GM19468 (cell line): ENCODE results near the gene RBM19.

ENCODE experiments used
- ATAC-seq: cut with Tn5 transposase; IDR thresholded peaks from one replicate; pipeline ENCODE4 v1.9.1; 2021; ENCODE audit warnings: mild to moderate bottlenecking, moderate library complexity, moderate number of reproducible peaks; ENCODE audit not compliant: unreplicated experiment; ENCODE audit errors: extremely low read depth

Gene RBM19

DNA sequence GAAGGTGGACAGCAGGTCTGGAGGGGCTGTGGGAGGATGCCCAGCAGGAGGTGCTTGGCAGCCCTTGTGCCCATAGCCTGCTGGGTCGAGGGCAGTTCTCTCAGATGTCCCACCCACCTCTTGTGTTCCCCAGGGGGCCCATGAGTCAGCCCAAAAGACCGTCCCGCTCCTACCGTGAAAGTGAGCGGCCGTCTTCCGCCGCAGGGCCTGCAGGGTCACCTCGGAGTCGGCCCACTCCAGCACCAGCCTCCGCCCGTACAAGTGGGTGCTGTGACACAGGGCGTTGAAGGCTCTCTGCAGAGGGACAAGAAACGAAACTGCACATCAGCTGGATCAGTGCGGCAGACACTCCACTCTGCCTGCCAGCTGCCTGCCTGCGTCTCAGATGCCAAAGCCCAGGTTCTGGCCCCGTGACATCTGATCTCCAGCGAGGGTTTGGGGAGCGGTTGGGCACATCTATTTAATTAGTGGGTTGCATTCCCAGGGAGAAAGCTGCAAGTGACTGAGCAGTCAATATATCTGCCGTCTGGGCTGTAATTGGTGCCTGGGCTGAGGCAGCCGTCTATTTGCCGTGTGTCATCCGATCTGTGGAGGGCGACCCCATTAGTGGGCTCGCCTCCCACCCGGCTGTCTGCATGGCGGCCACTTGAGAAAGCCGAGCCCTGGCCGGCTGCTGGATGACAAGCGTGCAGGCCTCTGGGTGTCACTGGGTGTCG is 121.5 kb downstream of the RBM19 start:
- ATAC-seq, result no peak

DNA sequence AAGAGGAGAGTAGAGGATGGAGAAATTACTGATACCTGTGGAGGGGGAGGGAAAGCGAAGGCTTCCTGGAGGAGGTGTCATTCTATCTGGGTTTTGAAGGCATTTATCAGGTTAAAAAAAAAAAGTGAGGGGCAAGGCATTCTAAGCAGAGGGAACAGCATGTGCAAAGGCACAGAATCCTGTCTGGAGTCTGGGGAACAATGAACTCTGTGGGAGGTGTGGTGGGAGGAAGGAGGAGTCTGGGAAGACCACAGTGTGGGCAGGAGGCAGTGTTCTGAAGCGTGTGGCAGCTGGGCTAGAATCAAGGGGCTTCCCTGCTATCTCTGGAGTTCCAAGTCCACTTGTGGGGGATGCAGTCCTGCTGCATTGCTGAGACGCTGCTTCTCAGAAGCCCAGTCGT is 123.4 kb downstream of the RBM19 start:
- no peak for ATAC-seq

DNA sequence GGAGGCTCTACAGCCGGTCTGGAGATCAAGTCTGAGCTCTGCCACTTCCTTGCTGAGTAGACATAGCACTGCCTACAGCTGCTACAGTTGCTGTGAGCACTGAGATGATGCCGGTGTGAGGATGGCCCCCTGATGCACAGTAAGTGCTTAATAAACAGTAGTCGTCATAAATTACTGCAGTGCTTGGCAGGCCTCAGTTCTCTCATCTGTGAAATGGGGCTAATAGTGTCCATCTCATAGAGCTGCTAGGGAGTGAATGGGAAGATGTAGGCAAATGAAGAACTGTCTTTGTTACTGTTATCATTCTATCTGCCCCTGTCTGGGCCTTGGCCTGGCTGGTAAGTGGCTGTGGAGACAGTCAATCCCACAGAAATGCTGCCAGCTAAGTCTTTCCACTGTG is 124.3 kb downstream of the RBM19 start:
- ATAC-seq, result no peak

DNA sequence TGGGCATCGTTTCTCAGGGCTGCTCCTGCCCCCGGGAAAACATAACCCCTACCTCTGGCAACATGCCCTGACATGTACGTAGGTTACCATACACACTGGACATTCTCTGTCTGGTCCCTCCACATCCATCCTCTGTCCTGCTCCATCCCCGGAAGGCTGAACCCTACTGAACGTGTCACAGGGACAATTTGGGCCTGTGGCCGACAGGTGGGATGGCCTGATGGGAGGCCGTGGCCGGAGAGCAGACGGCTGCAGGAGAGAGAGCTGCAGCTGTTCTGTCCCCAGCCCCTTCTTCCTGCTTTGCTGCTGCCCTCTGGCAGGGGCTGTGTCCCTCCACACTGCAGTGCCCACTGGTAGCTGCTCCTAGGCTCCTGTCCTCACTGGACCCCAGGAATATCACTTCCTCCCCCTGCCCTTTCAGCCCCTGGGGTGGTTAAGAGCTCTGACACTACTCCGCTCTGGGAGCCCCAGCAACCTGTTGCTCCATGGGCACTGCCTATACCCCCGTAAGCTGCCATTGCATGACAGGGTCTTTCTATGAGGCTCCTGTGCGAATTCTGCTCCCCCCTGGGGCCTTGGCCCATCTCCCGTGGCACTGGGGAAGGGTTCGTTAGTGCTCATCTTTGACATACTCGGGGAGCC is 125.6 kb downstream of the RBM19 start:
- ATAC-seq, result no peak

DNA sequence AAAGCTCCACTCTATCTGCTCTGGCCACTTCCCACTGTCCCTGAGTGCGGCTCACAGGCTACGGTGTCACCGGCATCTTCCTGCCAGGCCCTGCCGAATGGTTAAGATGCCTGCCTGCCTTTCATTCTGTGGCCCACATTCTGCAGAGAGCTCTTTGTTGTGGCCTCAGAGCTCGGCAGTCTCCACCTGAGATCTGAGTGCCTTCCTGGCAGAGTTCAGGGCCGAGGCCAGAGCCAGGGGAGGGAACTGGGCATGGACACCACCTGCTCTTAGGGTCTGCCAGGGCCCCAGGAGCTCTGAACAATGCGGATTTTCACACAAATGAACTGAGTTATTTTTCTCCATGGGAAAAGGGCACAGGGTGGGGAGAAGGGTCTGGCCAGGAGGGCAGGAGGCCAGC is 127.2 kb downstream of the RBM19 start:
- ATAC-seq, result no peak

DNA sequence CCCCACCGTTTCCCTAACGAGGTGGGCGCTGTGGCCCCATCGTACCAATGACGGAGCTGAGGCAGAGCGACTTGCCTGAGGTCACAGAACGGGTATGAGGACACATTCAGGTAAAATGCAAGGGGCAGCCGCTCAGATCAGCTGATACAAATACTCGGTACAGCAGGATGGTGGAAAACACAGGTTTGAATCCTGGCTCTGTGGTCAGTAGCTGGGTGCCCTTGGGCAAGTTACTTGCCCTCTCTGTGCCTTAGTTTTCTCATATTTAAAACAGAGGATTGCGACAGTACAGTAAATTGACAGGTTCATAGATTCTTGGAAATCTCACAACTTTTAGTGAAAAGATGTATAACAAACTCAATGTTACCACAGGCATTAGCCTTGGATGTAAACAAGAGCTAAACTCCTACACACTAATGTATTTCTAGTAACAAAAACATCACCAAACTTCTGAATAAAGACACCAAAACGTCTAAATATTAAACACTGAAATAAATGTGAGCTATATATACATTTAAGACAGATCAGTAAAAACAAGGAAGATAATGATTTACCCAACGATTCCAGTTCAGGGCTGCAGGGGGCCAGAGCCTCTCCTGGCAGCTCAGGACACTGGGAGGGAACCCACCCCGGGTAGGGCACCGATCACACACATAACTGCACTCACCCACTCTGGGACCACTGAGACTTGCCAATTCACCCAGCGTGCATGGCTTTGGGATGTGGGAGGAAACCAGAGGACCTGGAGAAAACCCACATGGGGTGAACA is 128.4 kb downstream of the RBM19 start:
- no peak for ATAC-seq

DNA sequence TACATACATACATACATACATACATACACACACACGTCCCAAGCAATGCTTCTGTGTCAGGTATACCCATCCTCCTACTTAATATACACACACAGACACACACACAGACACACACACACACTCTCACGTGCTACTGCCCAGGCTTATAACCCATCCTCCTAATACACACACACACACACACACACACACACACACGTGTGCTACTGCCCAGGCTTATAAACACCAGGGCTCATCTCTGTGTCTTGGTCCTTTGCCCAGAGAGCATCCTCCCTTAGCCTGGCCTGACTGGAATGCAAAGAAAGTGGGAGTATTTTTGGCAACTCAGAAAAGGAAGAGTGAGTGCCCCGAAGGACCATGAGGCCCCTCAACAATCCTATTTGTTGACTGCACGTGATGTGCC is 129.0 kb downstream of the RBM19 start:
- ATAC-seq, result no peak

DNA sequence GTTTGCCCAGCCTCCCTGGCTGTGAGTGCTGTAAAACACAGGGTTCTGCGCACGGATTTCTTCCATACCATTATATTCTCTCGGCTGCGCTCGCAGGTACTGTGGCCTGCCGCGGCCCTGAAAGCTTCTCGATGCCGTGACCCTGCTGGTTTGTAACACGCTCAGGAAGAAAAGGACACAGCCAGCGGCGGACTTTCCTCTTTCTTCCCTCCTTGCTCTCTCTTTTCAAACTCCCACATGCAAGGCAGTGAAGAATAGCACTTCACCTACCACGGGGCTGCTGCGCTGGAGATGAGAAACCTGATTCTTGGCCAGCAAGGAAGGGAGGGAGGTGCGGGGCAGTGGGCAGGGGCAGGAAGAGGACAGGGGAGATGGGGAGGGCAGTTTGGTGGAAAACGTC is 130.2 kb downstream of the RBM19 start:
- ATAC-seq, result no peak

DNA sequence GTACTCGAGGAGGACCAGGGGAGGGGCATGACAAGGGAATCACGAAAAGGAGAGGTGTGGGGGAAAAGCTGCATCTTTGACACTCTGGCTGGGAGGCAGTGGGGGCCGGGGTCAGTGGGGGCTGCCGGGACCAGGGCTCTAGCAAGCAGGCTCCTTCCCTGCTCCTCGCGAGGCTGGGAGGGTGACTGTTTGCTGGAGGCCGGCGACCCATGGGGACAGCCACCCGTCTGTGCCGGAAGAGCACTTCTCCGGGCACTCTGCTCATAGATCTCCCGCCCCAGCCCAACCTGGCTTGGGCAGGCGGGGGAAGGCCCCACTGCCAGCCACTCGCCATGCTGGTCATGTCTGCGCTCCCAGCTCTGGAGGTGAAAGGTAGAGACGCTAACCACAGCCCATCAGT is 130.7 kb downstream of the RBM19 start:
- ATAC-seq, result no peak

DNA sequence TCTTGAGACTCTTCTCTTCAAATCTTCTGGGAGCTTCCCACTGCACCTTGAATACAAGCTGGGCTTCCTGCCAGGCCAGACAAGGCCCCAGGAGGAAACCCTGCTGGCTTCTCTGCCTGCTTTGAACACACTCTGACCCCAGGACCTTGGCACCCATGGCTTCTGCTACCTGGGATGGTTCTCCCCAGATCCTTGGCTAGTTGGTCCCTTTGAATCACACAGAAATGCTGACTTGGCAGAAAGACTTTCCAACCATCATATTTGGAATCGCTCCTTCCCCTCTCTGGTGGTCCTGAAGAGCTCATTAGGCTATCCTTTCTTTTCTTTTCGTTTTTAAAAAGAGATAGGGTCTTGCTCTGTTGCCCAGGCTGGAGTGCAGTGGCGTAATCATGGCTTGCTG is 132.7 kb downstream of the RBM19 start:
- no peak for ATAC-seq

DNA sequence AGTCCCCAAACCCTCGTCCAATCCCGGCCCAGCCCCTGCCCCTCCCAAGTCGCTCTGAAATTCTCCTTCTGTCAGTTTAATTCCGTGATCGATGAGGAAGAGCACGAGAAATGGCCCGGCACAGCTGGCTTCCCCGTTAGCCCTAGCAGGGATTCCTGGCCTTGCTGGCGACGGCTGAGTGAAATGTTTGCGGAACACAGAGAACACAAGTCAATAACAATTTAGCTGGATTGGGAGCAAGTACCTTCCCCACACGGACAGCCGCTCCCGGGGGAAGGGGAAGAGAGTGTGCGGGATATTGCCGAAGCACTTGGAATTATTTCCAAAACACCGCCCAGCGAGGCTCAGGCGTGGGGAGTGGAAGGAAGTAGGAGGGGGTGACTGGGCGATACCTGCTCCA is 134.6 kb downstream of the RBM19 start:
- ATAC-seq, result no peak

DNA sequence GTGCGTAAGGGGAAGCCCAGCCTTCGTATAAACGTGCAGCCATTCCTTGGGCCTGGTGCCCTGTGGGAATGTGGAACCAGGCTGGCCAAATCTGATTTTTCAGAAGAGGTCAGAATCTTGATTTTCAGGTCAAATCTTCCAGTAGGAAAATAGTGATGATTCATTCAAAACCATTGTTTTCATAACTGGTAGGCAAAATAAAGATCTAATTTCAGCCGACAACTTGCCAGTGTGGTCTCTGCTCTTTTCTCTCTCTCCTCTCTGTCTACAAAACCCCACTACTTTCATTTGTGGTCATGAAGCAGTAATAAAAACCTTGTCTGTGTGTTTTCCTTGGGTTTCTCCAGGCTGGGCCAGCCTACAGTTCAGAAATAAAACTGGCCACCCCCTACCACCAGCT is 135.1 kb downstream of the RBM19 start:
- no peak for ATAC-seq

DNA sequence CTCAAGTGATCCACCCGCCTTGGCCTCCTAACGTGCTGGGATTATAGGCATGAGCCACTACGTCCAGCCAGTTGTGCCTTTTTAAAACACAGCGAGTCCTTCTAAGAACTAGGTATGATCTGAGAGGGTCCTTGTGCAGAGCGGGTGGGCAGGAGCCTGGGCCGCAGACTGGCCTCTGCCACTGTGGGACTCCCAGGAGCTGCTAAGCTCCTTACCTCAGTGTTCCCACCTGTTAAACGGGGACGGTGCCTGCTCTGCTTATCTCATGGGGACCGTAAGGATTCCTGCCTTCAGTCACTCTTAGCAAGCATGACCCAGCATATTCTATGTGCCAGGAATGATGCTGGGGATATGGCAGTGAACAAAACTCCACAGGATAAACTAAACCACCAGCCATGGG is 136.9 kb downstream of the RBM19 start:
- no peak for ATAC-seq

DNA sequence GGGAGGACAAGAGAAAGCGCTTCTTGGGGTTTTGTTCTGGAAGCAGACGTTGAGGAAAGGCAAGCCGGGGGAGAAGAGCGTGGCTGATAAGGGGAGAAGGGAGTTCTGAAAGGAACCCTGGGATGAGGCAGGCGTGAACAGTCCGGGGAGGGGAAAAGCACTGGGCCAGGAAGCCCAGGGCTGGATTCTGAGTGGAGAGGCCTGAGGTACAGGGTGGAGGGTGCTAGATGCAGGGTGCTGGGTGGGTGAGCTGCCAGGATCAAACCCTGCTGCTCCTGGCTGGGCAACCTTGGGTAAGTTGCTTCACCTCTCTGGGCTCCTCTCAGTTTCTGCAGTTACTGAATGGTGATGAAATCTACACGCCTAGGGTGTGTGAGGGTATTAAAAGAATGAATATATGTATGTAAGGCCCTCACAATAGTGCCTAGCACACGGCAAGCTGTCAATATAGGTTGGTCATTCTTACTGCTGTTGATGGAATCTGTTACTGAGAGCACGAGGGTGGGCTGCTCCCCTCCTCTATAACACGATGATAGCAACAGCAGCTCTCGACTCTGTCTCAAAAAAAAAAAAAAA is 138.5 kb downstream of the RBM19 start:
- no peak for ATAC-seq

DNA sequence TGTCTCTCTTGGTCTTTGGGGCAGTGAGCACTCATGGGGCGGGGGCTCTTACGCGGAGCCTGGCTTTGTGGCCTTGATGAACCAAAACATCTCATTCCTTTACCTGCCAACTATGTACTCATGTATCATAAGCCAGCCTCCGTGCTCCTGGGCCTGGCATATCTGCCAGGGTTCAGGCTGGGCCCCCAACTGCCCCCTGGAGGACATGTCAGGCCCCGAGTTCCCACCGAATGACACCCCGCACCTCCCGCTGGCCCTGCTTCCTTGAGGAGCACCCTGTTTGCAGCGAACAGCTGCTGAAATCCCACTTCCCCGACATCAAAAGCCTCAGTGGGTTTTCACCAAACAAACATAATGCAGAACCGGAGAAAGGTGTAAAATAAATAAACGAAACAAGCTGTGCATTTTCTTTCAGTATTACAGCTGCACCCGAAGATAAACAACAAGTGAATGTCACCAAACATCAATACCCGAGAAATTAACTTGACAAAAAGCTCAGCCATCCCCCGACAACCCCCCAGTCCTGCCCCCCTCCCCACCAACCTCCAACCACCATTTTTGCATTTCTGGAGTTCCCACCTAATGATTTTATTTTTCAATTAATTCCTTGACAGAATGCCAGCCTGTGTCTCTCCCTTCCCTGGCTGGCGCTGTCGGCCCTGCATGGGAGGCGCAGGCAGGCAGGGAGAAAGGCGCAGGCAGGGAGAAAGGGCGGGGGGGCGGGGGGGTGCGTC is 139.2 kb downstream of the RBM19 start:
- ATAC-seq, result no peak

DNA sequence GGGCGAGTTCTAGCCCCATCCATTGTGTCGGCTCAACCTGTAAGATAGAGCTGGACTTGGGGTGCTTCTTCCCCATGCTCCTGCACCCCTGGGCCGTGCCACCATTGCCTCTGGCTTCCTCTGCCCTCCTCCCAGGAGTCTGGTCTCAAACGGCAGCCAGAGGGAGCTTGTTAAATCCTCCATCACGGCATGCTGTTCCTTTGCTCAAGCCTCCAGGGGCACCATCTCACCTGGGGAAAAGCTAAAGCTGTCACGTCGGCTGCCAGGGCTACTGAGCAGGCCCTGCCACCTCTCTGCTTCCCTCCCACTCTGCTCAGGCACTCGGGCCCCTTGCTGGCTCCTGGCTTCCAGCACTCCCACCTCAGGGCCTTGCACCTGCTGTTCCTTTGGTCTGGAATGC is 140.4 kb downstream of the RBM19 start:
- no peak for ATAC-seq

DNA sequence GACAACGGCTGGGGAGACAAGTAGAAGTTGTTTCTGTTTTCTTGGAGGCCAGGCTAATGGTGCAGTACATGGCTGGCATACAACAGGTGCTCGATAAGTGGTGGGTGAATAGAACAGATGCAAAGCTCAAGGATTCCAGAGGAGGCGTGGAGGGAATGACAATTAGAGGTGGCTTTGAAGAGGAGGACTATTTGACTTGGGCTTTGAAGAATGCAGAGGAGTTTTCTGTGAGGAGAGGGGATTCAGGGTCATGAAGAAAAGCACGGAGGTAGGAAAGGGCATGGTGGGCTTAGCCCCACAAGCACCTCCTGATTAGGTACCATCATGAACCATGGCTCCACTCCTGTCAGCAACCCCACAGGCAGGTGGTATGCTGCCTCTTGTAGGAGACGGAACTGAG is 142.3 kb downstream of the RBM19 start:
- ATAC-seq, result no peak

DNA sequence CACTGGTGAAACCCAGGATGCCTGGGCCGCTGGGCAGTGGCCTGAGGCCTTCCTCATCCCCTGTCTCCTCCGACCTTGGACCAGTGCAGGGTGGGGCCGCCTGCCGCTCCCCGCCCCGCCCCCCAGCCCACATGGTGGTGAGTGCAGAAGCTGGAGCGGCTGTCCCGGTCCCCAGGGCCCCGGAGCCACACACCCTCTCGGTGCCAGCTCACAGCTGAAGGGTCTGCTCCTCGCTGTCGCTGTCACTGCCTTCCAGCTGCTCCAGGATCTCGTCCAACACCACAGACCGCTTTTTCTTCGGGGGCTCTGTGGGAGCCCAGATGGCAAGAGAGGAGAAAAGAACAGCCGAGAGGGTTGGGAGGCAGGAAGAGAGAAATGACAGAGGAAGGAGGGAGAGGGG is 143.1 kb downstream of the RBM19 start:
- no peak for ATAC-seq

DNA sequence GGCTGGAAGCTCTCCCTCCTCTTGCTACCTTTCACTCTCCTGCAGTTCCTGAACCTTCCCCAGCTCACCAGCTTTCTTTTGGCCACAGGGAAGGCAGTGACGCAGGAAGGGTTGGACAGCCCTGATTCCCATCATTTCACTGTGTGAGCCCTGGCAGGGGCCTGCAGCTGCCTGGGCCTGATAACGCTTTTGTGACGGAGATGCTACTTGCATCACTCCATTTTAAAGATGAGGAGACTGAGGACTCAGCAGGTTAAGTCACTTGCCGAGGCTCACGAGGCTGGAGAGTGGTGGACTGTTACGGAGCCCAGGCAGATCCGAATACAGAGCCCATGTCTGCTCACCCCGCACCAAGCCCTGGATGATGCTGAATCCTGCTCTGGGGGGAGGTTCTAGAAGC is 145.3 kb downstream of the RBM19 start:
- no peak for ATAC-seq

DNA sequence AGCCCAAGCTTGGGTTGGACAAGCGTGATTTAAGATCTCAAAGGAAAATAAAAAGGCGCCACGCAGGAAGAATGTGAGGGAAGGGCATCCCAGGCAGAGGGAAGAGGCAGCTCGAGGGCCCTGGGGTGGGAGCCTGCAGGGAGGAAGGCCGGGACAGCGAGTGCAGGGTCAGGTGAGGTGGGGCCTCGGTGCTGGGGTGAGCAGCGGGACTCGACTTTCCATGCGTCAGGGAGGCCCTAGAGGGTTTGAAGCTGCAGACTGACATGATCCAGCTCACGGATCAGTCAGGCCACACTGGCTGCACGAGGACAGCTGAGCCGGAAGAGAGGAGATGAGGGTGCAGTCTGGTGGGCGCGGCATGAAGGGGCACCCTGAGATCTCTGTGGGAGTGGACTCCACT is 145.8 kb downstream of the RBM19 start:
- ATAC-seq, result no peak

DNA sequence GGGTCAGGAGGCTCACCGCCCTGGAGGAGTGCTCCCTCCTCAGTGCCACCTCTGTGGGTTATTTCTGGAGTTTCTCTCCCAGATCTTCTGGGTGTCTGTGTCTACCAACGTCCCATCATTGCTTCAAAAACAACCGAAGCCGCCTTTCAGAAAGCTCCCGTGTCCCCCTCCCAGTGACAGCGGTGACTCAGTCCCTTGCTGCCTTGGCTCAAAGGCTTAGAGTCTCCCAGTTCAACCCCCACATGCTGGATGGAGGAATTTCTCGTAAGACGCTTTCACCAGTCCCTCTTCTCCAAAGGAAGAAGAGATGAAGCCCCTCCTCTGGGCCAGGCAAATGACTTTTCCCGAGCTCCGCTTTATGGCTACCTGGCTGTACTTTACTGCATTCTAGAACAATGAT is 146.6 kb downstream of the RBM19 start:
- ATAC-seq, result no peak
